ENCODE measurements around the gene ZNF286A.

GRCh38 chr17:15659663-15660062, 39.9 kb upstream of the ZNF286A start:
- TF ChIP-seq CTCF (IDR thresholded peaks at IDR 0.05): no peak
- no peak for TF ChIP-seq POLR2A (IDR thresholded peaks at IDR 0.05)
- no peak for TF ChIP-seq EP300 (IDR thresholded peaks at IDR 0.05)

Data from ovary (tissue), 3 donors.